Spleen (tissue), 7 donors: ENCODE results near the gene NRXN2.

Source experiments
- POLR2A ChIP-seq, 3 donors: fragments of 450-650 bp; IDR thresholded peaks; one replicate each; pipeline ENCODE4 v1.5.1; 2017; ENCODE audit warnings: antibody characterized with exemption in 3 of 3, mild to moderate bottlenecking in 1 of 3
- POLR2AphosphoS5 ChIP-seq, 3 donors: sonication (generic); formaldehyde crosslinking; IDR thresholded peaks; one replicate each; pipeline ENCODE4 v1.5.1; 2017; ENCODE audit warnings: antibody characterized with exemption in 3 of 3
- TF ChIP-seq, protein P1 (sequence below), 11 experiments: fragments of 200-600 bp in 7 of 11; fragments of 450-650 bp in 4 of 11; sonication (generic) in 4 of 11; IDR thresholded peaks in 8 of 11; conservative IDR thresholded peaks in 3 of 11; 1 replicate in 7 of 11; 2 replicates in 4 of 11; pipeline versions ENCODE4 v1.4.0 to v1.8.0; 2016 to 2021; ENCODE audit warnings: antibody characterized with exemption in 11 of 11, inconsistent platforms in 4 of 11, mild to moderate bottlenecking in 1 of 11
- donor health status: DM: no; HTN: no; CAD: no; lungs with moderate emphysema.
- donor health status: DM: no; HTN: no; CAD: no.
- donor health status: DM: no; HTN: no; CAD: no.

DNA sequence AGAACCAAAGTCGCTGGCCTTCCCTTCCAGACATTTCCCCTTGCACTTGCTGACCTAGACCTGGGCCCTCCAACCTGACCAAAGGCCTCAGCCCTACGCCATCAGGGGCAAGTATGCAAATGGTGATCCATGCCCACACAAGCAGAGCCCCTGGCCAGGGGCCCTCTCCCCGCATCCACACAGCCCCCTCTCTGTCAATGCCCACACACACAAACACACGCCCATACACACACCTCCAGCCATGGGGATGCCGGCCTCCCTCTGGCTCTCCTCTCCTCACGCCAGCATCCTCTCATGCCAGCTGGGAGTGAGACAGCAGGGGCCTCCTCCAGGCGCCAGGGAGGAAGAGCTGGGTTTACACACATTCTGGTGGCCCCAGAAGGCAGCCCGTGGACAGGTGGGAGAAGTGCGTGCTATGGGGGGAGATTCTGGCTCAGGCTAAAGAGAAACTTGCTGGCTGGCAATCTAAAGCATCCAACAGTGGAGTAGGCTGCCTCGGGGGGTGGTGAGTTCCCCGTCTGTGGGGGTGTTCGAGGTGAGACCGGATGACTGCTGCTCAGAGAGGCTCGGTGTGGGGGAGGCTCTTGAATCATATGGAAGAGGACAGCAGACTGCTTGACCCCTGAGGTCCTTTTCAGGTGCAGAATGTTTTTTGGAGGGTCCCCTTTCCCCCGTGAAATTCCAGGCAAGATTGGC is 4.8 kb downstream of the NRXN2 start:
- TF ChIP-seq, protein P1, sequence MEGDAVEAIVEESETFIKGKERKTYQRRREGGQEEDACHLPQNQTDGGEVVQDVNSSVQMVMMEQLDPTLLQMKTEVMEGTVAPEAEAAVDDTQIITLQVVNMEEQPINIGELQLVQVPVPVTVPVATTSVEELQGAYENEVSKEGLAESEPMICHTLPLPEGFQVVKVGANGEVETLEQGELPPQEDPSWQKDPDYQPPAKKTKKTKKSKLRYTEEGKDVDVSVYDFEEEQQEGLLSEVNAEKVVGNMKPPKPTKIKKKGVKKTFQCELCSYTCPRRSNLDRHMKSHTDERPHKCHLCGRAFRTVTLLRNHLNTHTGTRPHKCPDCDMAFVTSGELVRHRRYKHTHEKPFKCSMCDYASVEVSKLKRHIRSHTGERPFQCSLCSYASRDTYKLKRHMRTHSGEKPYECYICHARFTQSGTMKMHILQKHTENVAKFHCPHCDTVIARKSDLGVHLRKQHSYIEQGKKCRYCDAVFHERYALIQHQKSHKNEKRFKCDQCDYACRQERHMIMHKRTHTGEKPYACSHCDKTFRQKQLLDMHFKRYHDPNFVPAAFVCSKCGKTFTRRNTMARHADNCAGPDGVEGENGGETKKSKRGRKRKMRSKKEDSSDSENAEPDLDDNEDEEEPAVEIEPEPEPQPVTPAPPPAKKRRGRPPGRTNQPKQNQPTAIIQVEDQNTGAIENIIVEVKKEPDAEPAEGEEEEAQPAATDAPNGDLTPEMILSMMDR (IDR thresholded peaks at IDR 0.05 in 8 of 11, conservative IDR thresholded peaks at IDR 0.05 in 3 of 11) = no peak
- TF ChIP-seq POLR2A (IDR thresholded peaks at IDR 0.05) = no peak
- TF ChIP-seq POLR2AphosphoS5 (IDR thresholded peaks at IDR 0.05) = no peak
